ENCODE data around the gene SGMS2. TPM values are rescaled to one million over a fixed set of nuclear protein-coding genes. Genes with fewer than 3 reads are reported as not detected.

Gene SGMS2
- total and polyA plus RNA-seq, 9 of the 15 experiments (the other 6 are each of a cell fraction or from before 2014, with no cell fraction given), result 0.07 to 0.25 (median 0.11) TPM; not detected in 5

- no peak overlapping the region for H3K9ac ChIP-seq (ENCODE audit: insufficient read depth in 1 of 2, low read depth in 2 of 2, low read length in 2 of 2)
- WGBS (ENCODE audit: insufficient coverage, low coverage, missing lambda C conversion rate), result 0% methylated on average over 3 of the region's 3 CpGs
- POLR2A ChIA-PET, result no interaction called here
- H3K9me3 ChIP-seq (replicated peaks; ENCODE audit: control insufficient read depth, insufficient read depth, low read depth, low read length), result no peaks in the 10 kb centered on the region
- no peak overlapping the region for H3K4me3 ChIP-seq
- H3K27me3 ChIP-seq (ENCODE audit: control insufficient read depth in 2 of 2, insufficient read depth in 2 of 2, low read length in 2 of 2), result peaks cover 0 to 2% of the 10 kb centered on the region in 2 experiments; a peak in 2 of 5 replicates
- BruUV-seq (replicated peaks), result no TSS peak
- intact Hi-C loops (cut with micrococcal nuclease), result no loop called here
- no peaks in the 10 kb centered on the region for H3K9me1 ChIP-seq (ENCODE audit: control insufficient read depth, insufficient read depth, low read length)
- CTCF ChIA-PET (ENCODE audit: low intra/inter-chr PET ratio), result no interaction called here
- H4K20me1 ChIP-seq (replicated peaks; ENCODE audit: control insufficient read depth, insufficient read depth, low read length), result no peaks in the 10 kb centered on the region
- H3K27ac ChIP-seq (ENCODE audit: extremely low read depth, low read depth, low read length), result no peak overlapping the region
- H3K4me1 ChIP-seq (replicated peaks in 1 of 2; ENCODE audit: control insufficient read depth in 2 of 2, insufficient read depth in 2 of 2, low read length in 2 of 2), result no peaks in the 10 kb centered on the region
- H3K4me2 ChIP-seq (ENCODE audit: insufficient read depth, low read length), result no peak overlapping the region
- no peaks in the 10 kb centered on the region for H3K79me2 ChIP-seq (ENCODE audit: control insufficient read depth, insufficient read depth, low read length)
- DNase-seq (ENCODE audit: extremely low read depth in 1 of 4, low spot score in 3 of 4), result no peak
- in situ Hi-C loops (cut with MboI), result no loop called here
- ATAC-seq, result no peak
- H2AFZ ChIP-seq (ENCODE audit: low read depth, low read length), result no peak overlapping the region
- FAIRE-seq, result no peak
- H3K36me3 ChIP-seq (ENCODE audit: control insufficient read depth, insufficient read depth, low read length), result no peaks in the 10 kb centered on the region
- TF ChIP-seq ZBTB43 (CRISPR knock-in tag; IDR thresholded peaks at IDR 0.05) (no peak), SRSF7 (optimal IDR thresholded peaks at IDR 0.05; ENCODE audit: low read depth, low read length) (no peak), BCOR (IDR thresholded peaks at IDR 0.05) (no peak), THRAP3 (IDR thresholded peaks at IDR 0.05; ENCODE audit: borderline replicate concordance) (no peak), ZBTB12 (CRISPR knock-in tag; IDR thresholded peaks at IDR 0.05) (no peak), HEY1 (CRISPR knock-in tag; IDR thresholded peaks at IDR 0.05; ENCODE audit: borderline replicate concordance) (no peak), ZBTB9 (CRISPR knock-in tag; IDR thresholded peaks at IDR 0.05) (no peak), E2F3 (CRISPR knock-in tag; IDR thresholded peaks at IDR 0.05) (no peak), ZNF121 (CRISPR knock-in tag; conservative IDR thresholded peaks at IDR 0.05) (no peak), ZNF436 (CRISPR knock-in tag; IDR thresholded peaks at IDR 0.05) (no peak), TSHZ1 (CRISPR knock-in tag; IDR thresholded peaks at IDR 0.05) (no peak), MAX (CRISPR knock-in tag; IDR thresholded peaks at IDR 0.05) (no peak), NFE2 (IDR thresholded peaks at IDR 0.05; ENCODE audit: low read depth) (no peak), MYBL2 (IDR thresholded peaks at IDR 0.05; ENCODE audit: low read depth) (no peak), MYBL2 (CRISPR knock-in tag; IDR thresholded peaks at IDR 0.05; ENCODE audit: borderline replicate concordance) (no peak), FOS (IDR thresholded peaks at IDR 0.05; ENCODE audit: extremely low read depth, insufficient read length) (no peak)
Observed at GRCh38 chr4:107804956-107805355, 19.8 kb upstream of the SGMS2 start.
